ENCODE results near the gene ZNF771. TPM values are rescaled to one million over a fixed set of nuclear protein-coding genes. Genes with fewer than 3 reads are reported as not detected.

The ZNF771 gene
- total and polyA plus RNA-seq, 12 donors = 2.8 to 81.3 (median 11.9) TPM

- no peak for DNase-seq
- no peaks in the 10 kb centered on the region for H3K9me3 ChIP-seq (replicated peaks in 1 of 3)
- H3K4me3 ChIP-seq = no peak overlapping the region
- H3K27me3 ChIP-seq = no peaks in the 10 kb centered on the region
- H3K27ac ChIP-seq = peak overlapping the region; percentile 19 to 81 (median 76)
- intact Hi-C loops (cut with DNase I) = no loop called here
- H3K4me1 ChIP-seq (replicated peaks in 1 of 2) = peaks cover 26 to 42% of the 10 kb centered on the region in 2 donors
- TF ChIP-seq POLR2A (IDR thresholded peaks at IDR 0.05) = no peak
- 51 to 66% (median 61%) methylated on average over 6 of the region's 6 CpGs for WGBS, 4 donors
- H3K36me3 ChIP-seq (replicated peaks in 1 of 2) = no peaks in the 10 kb centered on the region
These were observed 5.9 kb downstream of the ZNF771 start for GRCh38 chr16:30413112-30413806.

DNA sequence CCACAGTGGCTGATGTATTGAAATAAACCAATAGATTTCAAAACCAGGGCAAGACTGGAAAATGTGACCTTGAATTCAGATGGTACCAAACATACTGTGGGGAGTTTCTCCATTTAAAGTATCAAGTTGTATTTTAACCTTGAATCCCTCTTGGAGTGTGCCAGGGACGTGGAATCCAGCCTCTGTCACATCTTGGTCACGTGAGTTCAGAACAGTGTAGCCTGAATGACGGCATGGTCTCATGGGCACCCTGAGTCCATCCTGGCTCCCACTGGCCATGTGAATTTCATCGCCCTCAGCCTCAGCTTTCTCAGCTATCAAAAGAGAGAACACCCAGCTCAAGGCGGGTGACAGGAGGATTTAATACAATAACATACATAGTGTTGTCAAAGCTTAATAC is 6.8 kb downstream of the ZNF771 start:
- H3K27ac ChIP-seq = peak overlapping the region in 4 of 5 donors; percentile 37 to 81 (median 78)
- intact Hi-C loops (cut with DNase I) = no loop called here
- no peaks in the 10 kb centered on the region for H3K27me3 ChIP-seq
- no peaks in the 10 kb centered on the region for H3K36me3 ChIP-seq (replicated peaks in 1 of 2)
- no peak for TF ChIP-seq CTCF (IDR thresholded peaks at IDR 0.05)
- no peak for TF ChIP-seq POLR2A (IDR thresholded peaks at IDR 0.05)
- peaks cover 18 to 36% of the 10 kb centered on the region in 2 donors for H3K4me1 ChIP-seq (replicated peaks in 1 of 2)
- WGBS, 4 donors = 56 to 84% (median 71%) methylated on average over 4 to 5 of the region's 5 CpGs
- H3K4me3 ChIP-seq = no peak overlapping the region
- peak; percentile 58 to 84 (median 77) for DNase-seq
- no peaks in the 10 kb centered on the region for H3K9me3 ChIP-seq (replicated peaks in 1 of 3)

GRCh38 chr16:30416047-30416603 is 8.7 kb downstream of the ZNF771 start:
- Histone ChIP-seq H3K9me3 (replicated peaks in 1 of 3) (no peaks in the 10 kb centered on the region), H3K27ac (peak overlapping the region in 1 of 5 donors; percentile 95), H3K27me3 (no peaks in the 10 kb centered on the region), H3K4me1 (replicated peaks in 1 of 2) (peaks cover 16 to 25% of the 10 kb centered on the region in 2 donors), H3K4me3 (no peak overlapping the region), H3K36me3 (replicated peaks in 1 of 2) (no peaks in the 10 kb centered on the region)
- no peak for DNase-seq
- intact Hi-C loops (cut with DNase I) = no loop called here
- TF ChIP-seq CTCF (IDR thresholded peaks at IDR 0.05) = no peak
- no peak for TF ChIP-seq POLR2A (IDR thresholded peaks at IDR 0.05)
- 90 to 97% (median 93%) methylated on average over 4 of the region's 4 CpGs for WGBS, 4 donors

DNA sequence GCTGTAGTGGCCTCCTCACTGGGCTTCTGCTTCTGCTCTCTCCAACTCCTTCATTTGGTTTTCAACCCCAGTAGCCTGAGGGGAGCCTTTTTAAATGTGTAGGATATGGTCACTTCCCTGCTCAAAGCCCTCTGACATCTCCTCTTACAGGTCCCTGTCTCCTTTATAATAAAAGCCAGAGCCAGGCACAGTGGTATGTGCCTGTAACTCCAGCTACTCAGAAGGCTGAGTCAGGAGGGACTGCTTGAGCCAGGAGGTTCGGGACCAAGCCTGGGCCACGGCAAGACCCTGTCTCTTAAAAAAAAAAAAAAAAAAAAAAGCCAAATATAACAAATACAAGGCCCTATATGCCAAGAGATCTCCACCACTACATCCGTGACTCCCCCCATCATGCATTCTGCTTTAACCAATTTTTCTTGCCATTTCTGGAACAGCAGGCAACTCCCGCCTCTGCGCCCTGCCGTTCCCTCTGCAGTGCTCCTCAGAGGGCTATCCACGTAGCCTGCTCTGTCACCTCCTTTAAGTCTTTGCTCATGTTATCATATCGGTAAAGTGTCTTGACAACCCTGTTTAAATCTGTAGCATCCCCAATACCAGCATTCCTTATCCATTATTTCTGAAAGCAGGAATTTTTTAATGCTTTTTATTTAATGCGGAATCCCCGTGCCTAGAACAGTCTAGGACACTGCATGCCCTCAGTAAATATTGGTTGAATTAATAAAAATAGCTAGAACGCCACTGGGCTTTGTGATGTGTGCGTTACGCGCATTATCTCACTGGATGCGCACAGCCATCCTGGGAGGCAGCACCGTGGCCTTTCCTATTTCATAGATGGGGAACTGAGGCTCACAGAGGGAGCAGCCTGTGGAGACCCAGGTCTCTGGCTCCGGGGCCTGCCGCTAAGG is 9.5 kb downstream of the ZNF771 start:
- TF ChIP-seq CTCF (IDR thresholded peaks at IDR 0.05) (no peak), POLR2A (IDR thresholded peaks at IDR 0.05) (no peak)
- H3K27me3 ChIP-seq = no peaks in the 10 kb centered on the region
- H3K4me1 ChIP-seq (replicated peaks in 1 of 2) = peaks cover 16 to 25% of the 10 kb centered on the region in 2 donors
- peak overlapping the region in 3 of 5 donors; percentile 75 to 95 (median 94) for H3K27ac ChIP-seq
- intact Hi-C loops (cut with DNase I) = no loop called here
- no peaks in the 10 kb centered on the region for H3K9me3 ChIP-seq (replicated peaks in 1 of 3)
- peak in 2 of 7 donors; percentile 16 to 46 for DNase-seq
- peak overlapping the region in 3 of 4 donors; percentile 30 to 84 (median 48) for H3K4me3 ChIP-seq
- peaks cover 0 to under 1% of the 10 kb centered on the region in 2 donors for H3K36me3 ChIP-seq (replicated peaks in 1 of 2)
- 65 to 86% (median 72%) methylated on average over 11 to 18 of the region's 18 CpGs for WGBS, 4 donors

Measured in adrenal gland (tissue), 12 donors.